ENCODE results near the gene ICAM4. TPM values are rescaled to one million over a fixed set of nuclear protein-coding genes. Genes with fewer than 3 reads are reported as not detected.
A peak's percentile ranks its signal among the peaks of the same experiment; 100 is the strongest.

Gene ICAM4
- total and polyA plus RNA-seq, 7 experiments from 2014 or later, result 0.40 to 3.7 (median 0.73) TPM

GRCh38 chr19:10270616-10271394, 15.9 kb upstream of the ICAM4 start, which contains the start of gene ICAM1:
TSS of gene ICAM1 (plus strand) at chr19:10271120. CDS start at chr19:10271160, 40 bp downstream.
- Histone ChIP-seq H3K4me1 (ENCODE audit: control insufficient read depth in 2 of 2, insufficient read depth in 2 of 2, low read length in 2 of 2) (peaks cover 7 to 13% of the 10 kb centered on the region in 2 donors), H3K9me3 (ENCODE audit: control insufficient read depth in 2 of 3, low read length in 3 of 3) (no peaks in the 10 kb centered on the region), H3K27me3 (ENCODE audit: control insufficient read depth in 2 of 2, insufficient read depth in 2 of 2, low read length in 2 of 2) (no peaks in the 10 kb centered on the region), H3K4me3 (ENCODE audit: low read length) (peak within 1 kb of the TSS; percentile 78), H3K27ac (ENCODE audit: low read depth, low read length) (peak within 1 kb of the TSS; percentile 75), H3K36me3 (ENCODE audit: control insufficient read depth in 2 of 3, insufficient read depth in 3 of 3, low read length in 3 of 3) (peaks cover 0 to 9% (median 0%) of the 10 kb centered on the region in 3 experiments)
- ChIA-PET POLR2A (interaction anchor here (0.6 to 3.5 kb wide), 19 partner anchors 15 to 381 kb away, joined by 3 to 31 read pairs (median 4); partner anchors contain the start of genes FDX2, ICAM4, ICAM5 and MRPL4), CTCF (interaction anchor here (0.6 to 6.4 kb wide), 24 partner anchors 8 to 1115 kb away, joined by 3 to 146 read pairs (median 5); partner anchors contain the start of genes ICAM4 and TYK2)
- Mint-ChIP-seq H3K27ac (peak within 1 kb of the TSS; percentile 79 to 96 (median 88)), H3K27me3 (no peaks in the 10 kb centered on the region), H3K4me1 (peaks cover 8 to 47% (median 23%) of the 10 kb centered on the region in 7 donors), H3K9me3 (no peaks in the 10 kb centered on the region), H3K36me3 (peaks cover 0 to 14% (median 3%) of the 10 kb centered on the region in 5 donors), H3K4me3 (peak within 1 kb of the TSS; percentile 80 to 88 (median 86))
- DNase-seq, result peak; percentile 48 to 80 (median 56)
- intact Hi-C loops (cut with micrococcal nuclease), result loop anchor here (1.0 to 5.0 kb wide), 4 partner anchors 18 to 296 kb away; partner anchors contain the start of genes ICAM5 (in 2 of the 2), TYK2 (in 2 of the 2), CDKN2D (in 1 of the 2) and KRI1 (in 1 of the 2)
- peak; percentile 71 for ATAC-seq

GRCh38 chr19:10271543-10272086, 15.1 kb upstream of the ICAM4 start:
- Histone ChIP-seq H3K36me3 (ENCODE audit: control insufficient read depth in 2 of 3, insufficient read depth in 3 of 3, low read length in 3 of 3) (peaks cover 0 to 9% (median 0%) of the 10 kb centered on the region in 3 experiments), H3K4me3 (ENCODE audit: low read length) (peak overlapping the region; percentile 78), H3K4me1 (ENCODE audit: control insufficient read depth in 2 of 2, insufficient read depth in 2 of 2, low read length in 2 of 2) (peaks cover 7 to 13% of the 10 kb centered on the region in 2 donors), H3K27ac (ENCODE audit: low read depth, low read length) (peak overlapping the region; percentile 75), H3K9me3 (ENCODE audit: control insufficient read depth in 2 of 3, low read length in 3 of 3) (no peaks in the 10 kb centered on the region), H3K27me3 (ENCODE audit: control insufficient read depth in 2 of 2, insufficient read depth in 2 of 2, low read length in 2 of 2) (no peaks in the 10 kb centered on the region)
- peaks cover 8 to 47% (median 23%) of the 10 kb centered on the region in 7 donors for H3K4me1 Mint-ChIP-seq
- CTCF ChIA-PET, result interaction anchor here (0.6 to 6.4 kb wide), 16 partner anchors 9 to 341 kb away, joined by 3 to 146 read pairs (median 5); partner anchors contain the start of genes ICAM4 and TYK2
- peak overlapping the region; percentile 59 to 96 (median 86) for H3K27ac Mint-ChIP-seq
- DNase-seq (peak in 1 of 9 donors; percentile 12), ATAC-seq (peak; percentile 41)
- H3K9me3 Mint-ChIP-seq, result no peaks in the 10 kb centered on the region
- intact Hi-C loops (cut with micrococcal nuclease), result loop anchor here (1.0 to 5.0 kb wide), 4 partner anchors 18 to 296 kb away; partner anchors contain the start of genes TYK2 (in 2 of the 2), CDKN2D (in 1 of the 2), ICAM5 (in 1 of the 2) and KRI1 (in 1 of the 2)
- POLR2A ChIA-PET, result interaction anchor here (0.6 to 3.5 kb wide), 17 partner anchors 15 to 380 kb away, joined by 3 to 31 read pairs (median 4); partner anchors contain the start of genes FDX2, ICAM4, ICAM5 and MRPL4
- peaks cover 0 to 14% (median 3%) of the 10 kb centered on the region in 5 donors for H3K36me3 Mint-ChIP-seq
- no peaks in the 10 kb centered on the region for H3K27me3 Mint-ChIP-seq
- peak overlapping the region; percentile 80 to 88 (median 86) for H3K4me3 Mint-ChIP-seq

GRCh38 chr19:10274589-10274988, 12.2 kb upstream of the ICAM4 start:
- H3K27ac Mint-ChIP-seq, result peak overlapping the region in 4 of 9 donors; percentile 38 to 50 (median 44)
- intact Hi-C loops (cut with micrococcal nuclease), result loop anchor here (5.0 kb wide), 2 partner anchors 58 to 293 kb away; partner anchors contain the start of genes CDKN2D (in 1 of the 2), KRI1 (in 1 of the 2) and RAVER1 (in 1 of the 2)

GRCh38 chr19:10277795-10278589, 8.8 kb upstream of the ICAM4 start:
- Histone ChIP-seq H3K27ac (ENCODE audit: low read depth, low read length) (no peak overlapping the region), H3K4me1 (ENCODE audit: control insufficient read depth in 2 of 2, insufficient read depth in 2 of 2, low read length in 2 of 2) (peaks cover 0 to 3% of the 10 kb centered on the region in 2 donors), H3K9me3 (ENCODE audit: control insufficient read depth in 2 of 3, low read length in 3 of 3) (no peaks in the 10 kb centered on the region), H3K27me3 (ENCODE audit: control insufficient read depth in 2 of 2, insufficient read depth in 2 of 2, low read length in 2 of 2) (no peaks in the 10 kb centered on the region), H3K36me3 (ENCODE audit: control insufficient read depth in 2 of 3, insufficient read depth in 3 of 3, low read length in 3 of 3) (peaks cover 0 to 17% (median 0%) of the 10 kb centered on the region in 3 experiments), H3K4me3 (ENCODE audit: low read length) (no peak overlapping the region)
- no peak for ATAC-seq
- H3K4me3 Mint-ChIP-seq, result no peak overlapping the region
- peaks cover 0 to 24% (median 16%) of the 10 kb centered on the region in 5 donors for H3K36me3 Mint-ChIP-seq
- intact Hi-C loops (cut with micrococcal nuclease), result no loop called here
- POLR2A ChIA-PET, result no interaction called here
- CTCF ChIA-PET, result interaction anchor here (0.8 to 1.2 kb wide), 2 partner anchors 8 to 113 kb away, joined by 4 read pairs; no protein-coding TSS in a partner anchor
- peak overlapping the region in 1 of 9 donors; percentile 9 for H3K27ac Mint-ChIP-seq
- H3K4me1 Mint-ChIP-seq, result peaks cover 8 to 33% (median 9%) of the 10 kb centered on the region in 7 donors
- no peaks in the 10 kb centered on the region for H3K27me3 Mint-ChIP-seq
- no peaks in the 10 kb centered on the region for H3K9me3 Mint-ChIP-seq
- no peak for DNase-seq

More at GRCh38 chr19:10274589-10274988, 12.2 kb upstream of the ICAM4 start:
- H3K4me1 Mint-ChIP-seq, result peaks cover 8 to 50% (median 28%) of the 10 kb centered on the region in 7 donors
- Histone ChIP-seq H3K27ac (ENCODE audit: low read depth, low read length) (no peak overlapping the region), H3K27me3 (ENCODE audit: control insufficient read depth in 2 of 2, insufficient read depth in 2 of 2, low read length in 2 of 2) (no peaks in the 10 kb centered on the region), H3K4me3 (ENCODE audit: low read length) (no peak overlapping the region), H3K9me3 (ENCODE audit: control insufficient read depth in 2 of 3, low read length in 3 of 3) (no peaks in the 10 kb centered on the region), H3K36me3 (ENCODE audit: control insufficient read depth in 2 of 3, insufficient read depth in 3 of 3, low read length in 3 of 3) (peaks cover 0 to 17% (median 0%) of the 10 kb centered on the region in 3 experiments), H3K4me1 (ENCODE audit: control insufficient read depth in 2 of 2, insufficient read depth in 2 of 2, low read length in 2 of 2) (peaks cover 6 to 13% of the 10 kb centered on the region in 2 donors)
- peaks cover 0 to 18% (median 12%) of the 10 kb centered on the region in 5 donors for H3K36me3 Mint-ChIP-seq
- H3K27me3 Mint-ChIP-seq, result no peaks in the 10 kb centered on the region
- DNase-seq (no peak), ATAC-seq (no peak)
- peak overlapping the region in 1 of 10 donors; percentile 45 for H3K4me3 Mint-ChIP-seq
- H3K9me3 Mint-ChIP-seq, result no peaks in the 10 kb centered on the region
- ChIA-PET CTCF (interaction anchor here (1.1 to 1.5 kb wide), 2 partner anchors 114 to 116 kb away, joined by 4 to 15 read pairs; no protein-coding TSS in a partner anchor), POLR2A (interaction anchor here (1.1 kb wide), 1 partner anchor 13 kb away, joined by 3 read pairs; no protein-coding TSS in a partner anchor)

- Mint-ChIP-seq H3K27ac (peak overlapping the region in 1 of 9 donors; percentile 7), H3K4me3 (peak overlapping the region in 1 of 10 donors; percentile 20), H3K27me3 (no peaks in the 10 kb centered on the region), H3K36me3 (peaks cover 0 to 24% (median 16%) of the 10 kb centered on the region in 5 donors), H3K9me3 (no peaks in the 10 kb centered on the region), H3K4me1 (peaks cover 7 to 34% (median 9%) of the 10 kb centered on the region in 7 donors)
- Histone ChIP-seq H3K27ac (ENCODE audit: low read depth, low read length) (no peak overlapping the region), H3K27me3 (ENCODE audit: control insufficient read depth in 2 of 2, insufficient read depth in 2 of 2, low read length in 2 of 2) (no peaks in the 10 kb centered on the region), H3K36me3 (ENCODE audit: control insufficient read depth in 2 of 3, insufficient read depth in 3 of 3, low read length in 3 of 3) (peaks cover 0 to 26% (median 0%) of the 10 kb centered on the region in 3 experiments), H3K9me3 (ENCODE audit: control insufficient read depth in 2 of 3, low read length in 3 of 3) (no peaks in the 10 kb centered on the region), H3K4me3 (ENCODE audit: low read length) (no peak overlapping the region), H3K4me1 (ENCODE audit: control insufficient read depth in 2 of 2, insufficient read depth in 2 of 2, low read length in 2 of 2) (peaks cover 0 to 3% of the 10 kb centered on the region in 2 donors)
- ChIA-PET CTCF (interaction anchor here (0.8 to 1.2 kb wide), 2 partner anchors 9 to 112 kb away, joined by 4 read pairs; no protein-coding TSS in a partner anchor), POLR2A (no interaction called here)
- ATAC-seq (no peak), DNase-seq (no peak)
- intact Hi-C loops (cut with micrococcal nuclease), result no loop called here
Observed at GRCh38 chr19:10278935-10279334, 7.8 kb upstream of the ICAM4 start.

All from naive thymus-derived CD4-positive, alpha-beta T cell (primary cell).